GM18873 (cell line): ENCODE measurements around the gene SWAP70.
"Not testable (repeated sequence)": the region's sequence is repeated elsewhere in the genome, so short reads cannot be mapped to it uniquely, and the experiment has no call there.

Experiments
- ATAC-seq: cut with Tn5 transposase; IDR thresholded peaks from one replicate; pipeline ENCODE4 v1.9.1; 2021; ENCODE audit warnings: mild to moderate bottlenecking, moderate library complexity, moderate number of reproducible peaks; ENCODE audit not compliant: unreplicated experiment, low FRiP score

The SWAP70 gene

DNA sequence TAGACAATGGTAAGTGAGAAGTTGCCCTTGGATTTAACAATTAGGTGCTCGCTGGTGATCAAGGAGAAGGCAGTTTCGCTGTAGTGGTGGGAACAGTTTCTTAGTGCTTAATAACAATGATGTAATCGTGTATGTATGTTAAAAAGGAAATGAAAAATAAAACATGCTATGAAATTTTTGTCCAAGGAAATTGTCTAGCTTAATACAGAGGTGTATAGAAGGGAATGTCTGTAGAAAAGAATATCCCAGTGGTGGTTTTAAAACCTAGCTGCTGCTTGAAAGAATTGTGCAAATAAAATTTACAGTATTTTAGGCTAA is 53.1 kb downstream of the SWAP70 start:
- ATAC-seq: no peak

DNA sequence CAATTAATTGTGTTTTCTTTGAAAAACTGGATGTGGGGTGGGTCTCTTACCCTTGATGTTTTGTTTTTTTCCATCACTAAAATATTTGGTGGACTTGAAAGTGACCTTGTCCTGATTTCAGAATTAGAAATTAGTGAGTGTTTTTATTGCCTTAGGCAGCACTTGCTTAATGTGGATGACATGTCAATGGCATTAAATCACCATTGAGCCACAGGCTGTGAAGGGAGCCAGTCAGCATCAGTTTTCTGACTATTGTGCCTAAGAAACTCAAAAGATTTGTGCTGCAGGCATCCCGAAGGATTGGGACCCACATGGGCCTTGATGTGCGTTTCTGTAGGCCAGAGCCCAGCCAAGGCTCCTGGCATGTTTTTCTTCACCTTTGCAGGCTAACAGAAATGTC is 53.8 kb downstream of the SWAP70 start:
- no peak for ATAC-seq

DNA sequence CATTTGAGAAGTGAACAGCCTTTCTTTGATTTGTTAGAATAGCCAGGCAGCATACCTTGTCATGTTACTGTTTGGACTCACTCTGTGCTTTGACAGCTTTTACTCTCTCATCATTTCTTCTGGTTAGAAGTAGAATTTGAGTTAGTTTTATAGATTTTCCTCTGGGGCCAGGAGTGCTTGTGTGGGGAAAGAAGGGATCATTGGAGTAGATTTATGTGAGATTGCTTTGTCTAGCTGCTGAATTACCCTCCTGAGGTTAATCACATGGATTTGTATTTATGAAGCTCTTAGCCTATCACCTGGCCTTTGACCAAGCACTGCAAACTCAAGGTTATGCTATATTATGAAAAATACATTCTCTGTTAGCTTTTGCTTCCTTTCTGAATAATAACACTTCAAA is 54.3 kb downstream of the SWAP70 start:
- ATAC-seq: no peak

GRCh38 chr11:9719566-9720289 is 55.9 kb downstream of the SWAP70 start:
- no peak for ATAC-seq

GRCh38 chr11:9720290-9720630 is 56.4 kb downstream of the SWAP70 start:
- ATAC-seq: no peak

DNA sequence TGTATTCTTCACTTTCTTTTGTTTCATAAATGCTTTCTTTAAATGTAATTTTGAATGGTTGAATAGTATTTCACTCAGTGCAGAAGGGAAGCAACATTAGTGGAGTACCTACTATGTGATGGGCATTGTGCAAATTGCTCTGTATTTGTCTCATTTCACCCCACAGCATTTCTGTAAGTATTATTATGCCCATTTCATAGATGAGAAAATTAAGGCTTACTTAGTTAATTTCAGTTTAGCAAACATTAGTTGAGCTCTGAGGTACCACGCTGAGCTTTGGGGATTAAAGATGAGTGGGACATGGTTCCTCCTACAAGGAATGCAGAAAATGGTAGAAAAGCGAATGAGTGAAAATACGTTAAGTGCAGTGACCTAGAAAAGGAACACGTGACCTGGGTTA is 58.1 kb downstream of the SWAP70 start:
- ATAC-seq: no peak

GRCh38 chr11:9722893-9723292 is 59.0 kb downstream of the SWAP70 start:
- no peak for ATAC-seq

GRCh38 chr11:9726321-9727022 is 62.6 kb downstream of the SWAP70 start:
- no peak for ATAC-seq

GRCh38 chr11:9728058-9728457 is 64.2 kb downstream of the SWAP70 start:
- ATAC-seq: no peak

DNA sequence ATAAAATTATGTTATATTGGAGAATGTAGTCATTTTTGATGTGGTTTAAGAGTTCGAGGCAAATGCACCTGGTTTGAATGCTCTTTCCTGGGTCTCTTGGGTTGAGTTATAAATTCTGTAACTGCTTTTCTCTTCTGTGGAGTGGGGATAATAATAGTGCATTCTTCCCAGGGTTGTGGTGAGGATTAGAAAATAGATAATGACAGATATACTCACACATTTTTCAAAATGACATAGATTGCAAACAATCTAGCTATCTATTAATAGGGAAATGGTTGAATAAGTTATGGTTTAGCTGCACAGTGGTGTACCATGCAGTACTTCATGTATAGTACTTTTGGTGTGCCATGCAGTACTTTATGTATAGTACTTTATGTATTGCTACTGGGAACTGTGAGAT is 67.4 kb downstream of the SWAP70 start:
- ATAC-seq: no peak

DNA sequence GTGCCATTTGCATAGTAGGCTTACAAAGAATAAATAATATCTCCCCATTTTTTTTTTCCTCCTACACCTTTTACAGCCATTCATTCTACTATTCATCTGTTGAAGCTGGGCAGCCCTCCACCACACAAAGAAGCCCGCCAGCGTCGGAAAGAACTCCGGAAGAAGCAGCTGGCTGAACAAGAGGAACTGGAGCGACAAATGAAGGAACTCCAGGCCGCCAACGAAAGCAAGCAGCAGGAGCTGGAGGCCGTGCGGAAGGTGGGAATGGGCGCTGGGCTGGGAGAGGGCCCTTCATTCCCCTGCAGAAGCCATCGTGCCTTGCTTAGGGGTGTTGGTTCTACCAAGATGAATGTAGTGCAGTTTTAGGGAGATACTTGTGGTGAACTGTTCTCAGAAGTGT is 68.6 kb downstream of the SWAP70 start:
- ATAC-seq: no peak

GRCh38 chr11:9733212-9733611 is 69.3 kb downstream of the SWAP70 start:
- ATAC-seq: no peak

DNA sequence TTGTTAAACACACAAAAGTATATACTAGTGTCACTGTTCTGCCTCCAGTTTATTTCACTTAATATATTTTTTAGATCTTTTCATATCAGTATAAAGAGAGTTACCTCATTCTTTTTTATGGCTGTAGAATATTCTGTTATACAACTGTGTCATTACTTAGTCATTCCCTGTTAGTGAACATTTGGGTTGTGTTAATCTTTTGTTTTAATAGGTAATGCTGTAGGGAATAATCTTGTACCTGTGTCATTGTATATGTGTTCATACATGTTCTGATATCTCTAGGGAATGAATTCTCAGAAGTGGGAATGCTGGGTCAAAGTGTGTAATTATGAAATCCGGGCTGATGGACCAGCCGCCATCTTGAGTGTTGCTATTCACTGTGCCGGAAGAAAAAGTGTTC is 71.4 kb downstream of the SWAP70 start:
- ATAC-seq: no peak

DNA sequence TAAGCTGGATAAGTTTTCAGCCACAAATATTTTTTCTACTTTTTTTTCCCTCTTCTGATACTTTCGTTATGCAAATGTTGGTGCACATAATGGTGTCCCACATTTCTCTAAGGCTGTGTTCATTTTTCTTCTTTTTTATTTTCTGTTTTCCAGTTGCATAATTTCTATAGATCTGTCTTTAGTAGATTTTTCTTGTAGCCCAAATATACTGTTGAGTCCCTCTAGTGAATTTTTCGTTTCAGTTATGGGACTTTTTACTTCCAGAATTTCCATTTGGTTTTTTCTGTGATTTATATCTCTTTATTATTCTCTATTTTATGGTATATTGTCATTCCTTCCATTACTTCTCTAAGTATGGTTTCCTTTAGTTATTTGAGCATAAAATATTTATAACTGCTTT is 72.0 kb downstream of the SWAP70 start:
- no peak for ATAC-seq

DNA sequence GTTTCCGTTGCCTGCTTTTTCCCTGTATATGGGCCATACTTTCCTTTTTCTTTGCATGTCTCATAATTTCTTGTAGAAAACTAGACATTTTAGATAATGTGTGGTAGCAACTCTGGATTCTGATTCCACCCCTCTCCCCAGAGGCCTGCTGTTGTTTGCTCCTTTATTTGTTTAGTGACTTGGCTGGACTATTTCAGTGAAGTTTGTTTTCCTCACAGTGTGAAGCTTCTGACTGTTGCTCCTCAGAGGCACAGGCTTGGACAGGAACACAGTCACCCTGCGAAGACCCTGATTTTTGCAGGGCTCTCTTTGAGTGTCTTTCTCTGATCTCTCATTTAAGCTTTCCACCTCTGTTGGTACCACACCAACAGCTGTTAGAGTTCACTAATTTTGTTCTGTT is 72.5 kb downstream of the SWAP70 start:
- no peak for ATAC-seq

DNA sequence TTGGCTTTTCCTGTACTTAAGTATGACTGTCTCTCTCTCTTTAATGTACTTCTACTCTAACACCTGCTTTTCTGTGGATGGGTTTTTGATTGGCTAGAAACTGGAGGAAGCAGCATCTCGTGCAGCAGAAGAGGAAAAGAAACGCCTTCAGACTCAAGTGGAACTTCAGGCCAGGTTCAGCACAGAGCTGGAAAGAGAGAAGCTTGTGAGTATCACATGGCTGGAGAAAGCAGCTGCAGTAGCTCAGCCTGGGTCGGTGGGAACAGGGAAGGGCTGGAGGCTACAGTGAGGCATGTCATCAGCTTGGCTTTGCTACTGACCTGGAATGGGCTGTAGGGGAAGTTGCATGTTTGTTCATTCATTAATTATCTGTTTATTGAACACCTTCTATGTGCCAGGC is 74.2 kb downstream of the SWAP70 start:
- no peak for ATAC-seq

- ATAC-seq: no peak
Measured at GRCh38 chr11:9738707-9739106, 74.8 kb downstream of the SWAP70 start.

- ATAC-seq: no peak
Measured at GRCh38 chr11:9739123-9739900, 75.4 kb downstream of the SWAP70 start.

DNA sequence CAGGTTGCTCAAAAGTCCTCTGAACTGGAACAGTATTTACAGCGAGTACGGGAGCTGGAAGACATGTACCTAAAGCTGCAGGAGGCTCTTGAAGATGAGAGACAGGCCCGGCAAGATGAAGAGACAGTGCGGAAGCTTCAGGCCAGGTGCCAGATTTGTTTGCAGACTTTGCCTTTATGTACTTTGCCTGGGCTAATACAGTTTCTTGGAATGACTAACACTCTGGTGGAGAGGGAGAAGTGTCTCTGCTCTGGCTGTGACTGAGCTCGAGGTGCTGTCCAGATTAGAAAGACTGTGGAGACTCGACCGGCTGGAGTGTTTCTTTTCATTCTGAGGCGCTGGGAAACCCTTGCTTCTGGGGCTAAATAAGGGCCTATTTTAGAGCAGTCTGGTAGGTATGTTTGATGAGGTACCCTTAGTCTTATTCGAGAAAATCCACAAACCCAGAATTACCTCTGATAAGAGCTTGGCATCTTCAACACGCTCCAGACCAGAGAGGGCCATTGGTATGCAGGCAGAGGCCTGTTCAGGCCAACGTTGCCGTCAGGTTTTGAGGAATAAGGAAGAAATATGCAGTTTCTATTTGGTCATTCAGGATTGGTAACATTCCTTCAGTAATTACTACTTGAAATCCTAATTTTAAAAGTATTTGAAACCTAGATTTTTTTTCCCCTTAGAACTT is 76.5 kb downstream of the SWAP70 start:
- ATAC-seq: no peak

DNA sequence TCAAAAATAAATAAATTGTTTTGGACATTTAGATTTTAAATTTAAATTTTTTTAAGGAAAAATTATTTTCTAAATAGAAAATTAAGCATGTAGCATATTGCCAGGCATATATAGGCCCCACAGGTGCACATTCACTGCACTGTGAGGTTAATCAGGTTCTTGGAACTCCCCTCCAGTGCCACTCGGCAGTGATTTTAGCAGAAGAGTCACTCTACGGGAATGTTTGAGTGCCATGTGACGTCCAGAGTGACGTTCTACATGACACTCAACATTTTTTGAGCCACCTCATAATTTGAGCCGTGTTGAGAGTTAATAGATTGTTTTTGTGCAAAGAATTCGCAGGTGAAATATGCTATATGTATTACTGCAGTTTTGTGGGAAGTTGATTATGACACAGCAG is 77.4 kb downstream of the SWAP70 start:
- no peak for ATAC-seq

DNA sequence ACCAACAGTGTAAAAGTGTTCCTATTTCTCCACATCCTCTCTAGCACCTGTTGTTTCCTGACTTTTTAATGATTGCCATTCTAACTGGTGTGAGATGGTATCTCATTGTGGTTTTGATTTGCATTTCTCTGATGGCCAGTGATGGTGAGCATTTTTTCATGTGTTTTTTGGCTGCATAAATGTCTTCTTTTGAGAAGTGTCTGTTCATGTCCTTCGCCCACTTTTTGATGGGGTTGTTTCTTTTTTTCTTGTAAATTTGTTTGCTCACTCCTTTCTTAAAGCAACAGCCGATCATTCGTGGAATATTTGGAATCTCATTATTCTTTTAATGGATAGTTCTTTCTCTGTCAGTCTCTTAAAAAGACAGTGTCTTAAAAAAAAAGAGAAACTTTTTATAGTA is 79.6 kb downstream of the SWAP70 start:
- ATAC-seq: not testable (repeated sequence)
